HepG2 (cell line): ENCODE measurements around the gene DPF1. TPM values are rescaled to one million over a fixed set of nuclear protein-coding genes. Genes with fewer than 3 reads are reported as not detected.

Source experiments
- CBX5 ChIP-seq: sonication (generic); formaldehyde crosslinking; IDR thresholded peaks from 2 replicates; pipeline ENCODE4 v1.4.0; 2020; ENCODE audit warnings: missing genetic modification reagents, borderline replicate concordance
- GLI4 ChIP-seq: sonication (generic); formaldehyde crosslinking; IDR thresholded peaks from 2 replicates; pipeline ENCODE4 v1.5.1; 2020; ENCODE audit warnings: missing genetic modification reagents, mild to moderate bottlenecking, moderate library complexity, borderline replicate concordance
- HHEX ChIP-seq: IDR thresholded peaks from 2 replicates; pipeline ENCODE4 v1.6.1; 2016; ENCODE audit warnings: control low read depth
- KDM1A ChIP-seq: IDR thresholded peaks from 2 replicates; pipeline ENCODE4 v1.6.1; 2016; ENCODE audit warnings: missing compliant biosample characterization
- MAFK ChIP-seq, 2 experiments: IDR thresholded peaks in 1 of 2; conservative IDR thresholded peaks in 1 of 2; 2 replicates each; pipeline ENCODE4 v1.6.1; 2011; ENCODE audit warnings: improper control_type of control experiment in 2 of 2, low read length in 2 of 2
- PCBP2 ChIP-seq: fragments of 200-400 bp; formaldehyde crosslinking; optimal IDR thresholded peaks from 2 replicates; pipeline ENCODE3; 2018; ENCODE audit warnings: low read length, low read depth; ENCODE audit not compliant: poor library complexity, severe bottlenecking
- RAD51 ChIP-seq: fragments of 450-650 bp; IDR thresholded peaks from 2 replicates; pipeline ENCODE4 v1.6.1; 2016; ENCODE audit warnings: borderline replicate concordance
- RARA ChIP-seq: IDR thresholded peaks from 2 replicates; pipeline ENCODE4 v1.6.1; 2016; ENCODE audit warnings: missing genetic modification reagents, missing compliant biosample characterization
- RFX1 ChIP-seq: fragments of 450-650 bp; IDR thresholded peaks from 2 replicates; pipeline ENCODE4 v1.6.1; 2017
- RXRB ChIP-seq: IDR thresholded peaks from 2 replicates; pipeline ENCODE4 v1.6.1; 2016; ENCODE audit warnings: borderline replicate concordance, missing genetic modification reagents, missing compliant biosample characterization
- SKI ChIP-seq: fragments of 450-650 bp; IDR thresholded peaks from one replicate; pipeline ENCODE4 v1.6.1; 2018; ENCODE audit warnings: mild to moderate bottlenecking; ENCODE audit not compliant: partially characterized antibody
- SMAD1 ChIP-seq: sonication (generic); formaldehyde crosslinking; IDR thresholded peaks from 2 replicates; pipeline ENCODE4 v1.4.0; 2020; ENCODE audit warnings: missing genetic modification reagents, low read depth, mild to moderate bottlenecking, borderline replicate concordance
- SP4 ChIP-seq: sonication (generic); formaldehyde crosslinking; IDR thresholded peaks from 2 replicates; pipeline ENCODE4 v1.8.1; 2023; ENCODE audit warnings: mild to moderate bottlenecking, missing genetic modification reagents
- TOPORS ChIP-seq: sonication (generic); formaldehyde crosslinking; IDR thresholded peaks from 2 replicates; pipeline ENCODE4 v1.8.0; 2023; ENCODE audit warnings: mild to moderate bottlenecking, missing genetic modification reagents
- ZMYM4 ChIP-seq: sonication (generic); formaldehyde crosslinking; IDR thresholded peaks from 2 replicates; pipeline ENCODE4 v1.8.1; 2023; ENCODE audit warnings: mild to moderate bottlenecking, missing genetic modification reagents
- ZNF10 ChIP-seq: sonication (generic); formaldehyde crosslinking; IDR thresholded peaks from 2 replicates; pipeline ENCODE4 v1.4.0; 2020; ENCODE audit warnings: mild to moderate bottlenecking, low read depth, missing genetic modification reagents, borderline replicate concordance
- ZNF207 ChIP-seq: fragments of 450-650 bp; IDR thresholded peaks from 2 replicates; pipeline ENCODE4 v1.6.1; 2016; ENCODE audit warnings: antibody characterized with exemption, borderline replicate concordance
- ZNF253 ChIP-seq: sonication (generic); formaldehyde crosslinking; IDR thresholded peaks from 2 replicates; pipeline ENCODE4 v1.8.0; 2022; ENCODE audit warnings: mild to moderate bottlenecking, missing genetic modification reagents, borderline replicate concordance
- ZNF446 ChIP-seq: sonication (generic); formaldehyde crosslinking; IDR thresholded peaks from 2 replicates; pipeline ENCODE4 v1.5.0; 2020; ENCODE audit warnings: mild to moderate bottlenecking, missing genetic modification reagents
- ZNF879 ChIP-seq: sonication (generic); formaldehyde crosslinking; IDR thresholded peaks from 2 replicates; pipeline ENCODE4 v1.8.1; 2023; ENCODE audit warnings: missing genetic modification reagents
- polyA plus RNA-seq, 8 experiments: library from polyadenylated mRNA; depleted of rRNA in 3 of 8; stranded (reverse) in 7 of 8; unstranded in 1 of 8; fragments of >200 nt; fragmentation: Illumina TruSeq in 4 of 8; extraction: Trizol in 4 of 8; gene quantifications; 2 replicates each; pipeline versions ENCODE4 v1.2.1 to v1.2.3, GENCODE V29; 2011 to 2016; ENCODE audit warnings: low read depth in 4 of 8, missing spikeins in 1 of 8, mixed read lengths in 1 of 8; ENCODE audit not compliant: insufficient read depth in 1 of 8
- total RNA-seq, 5 experiments: library from RNA; depleted of rRNA; stranded (reverse); fragments of >200 nt; fragmentation: Illumina TruSeq; extraction: Trizol; gene quantifications; 2 replicates each; pipeline ENCODE4 v1.2.3, GENCODE V29; 2016; ENCODE audit warnings: low read depth in 1 of 5
- TF ChIP-seq, protein P1 (sequence below): sonication (generic); formaldehyde crosslinking; IDR thresholded peaks from 2 replicates; pipeline ENCODE4 v1.5.0; 2020; ENCODE audit warnings: mild to moderate bottlenecking, missing genetic modification reagents
- TF ChIP-seq, protein P2 (sequence below): sonication (generic); formaldehyde crosslinking; IDR thresholded peaks from 2 replicates; pipeline ENCODE4 v1.4.0; 2020; ENCODE audit warnings: missing genetic modification reagents
- TF ChIP-seq, protein P3 (sequence below): IDR thresholded peaks from 2 replicates; pipeline ENCODE4 v1.6.1; 2018; ENCODE audit warnings: missing genetic modification reagents
- TF ChIP-seq, protein P4 (sequence below): sonication (generic); formaldehyde crosslinking; IDR thresholded peaks from 2 replicates; pipeline ENCODE4 v1.5.0; 2020; ENCODE audit warnings: mild to moderate bottlenecking, missing genetic modification reagents, moderate library complexity

DPF1 gene
- total and polyA plus RNA-seq, 2 of the 13 experiments (the other 11 are each of a cell fraction or from before 2014, with no cell fraction given) = 1.0 to 3.2 TPM

DNA sequence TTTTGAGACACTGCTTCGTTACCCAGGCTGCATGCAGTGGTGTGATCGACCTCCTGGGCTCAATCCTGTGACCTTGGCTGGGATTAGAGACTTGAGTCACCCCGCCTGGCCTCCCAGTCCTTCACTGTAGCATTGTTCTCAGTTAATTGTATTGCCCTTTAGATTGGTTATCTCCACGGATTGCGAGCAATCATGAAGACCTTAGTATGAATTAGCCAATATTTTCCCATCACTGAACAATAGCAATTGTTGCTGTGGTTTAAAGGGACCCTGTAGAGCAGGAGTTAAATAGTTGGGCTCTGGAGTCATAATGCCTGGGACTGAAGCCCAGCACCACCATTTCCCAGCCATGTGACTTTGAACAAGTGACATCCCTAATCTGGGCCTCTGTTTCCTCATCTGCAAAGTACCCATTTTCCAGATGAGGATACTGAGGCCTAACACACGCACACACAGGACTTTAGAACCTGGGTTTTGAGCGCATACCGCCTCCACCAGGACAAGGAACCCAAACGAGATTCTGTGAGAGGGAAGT, 23.8 kb upstream of the DPF1 start (continued):
- TF ChIP-seq CBX5 (CRISPR knock-in tag) = no peak
- no peak for TF ChIP-seq ZNF207
- TF ChIP-seq ZNF879 (CRISPR knock-in tag) = no peak
- TF ChIP-seq SMAD1 (CRISPR knock-in tag) = no peak
- TF ChIP-seq SP4 (CRISPR knock-in tag) = no peak
- TF ChIP-seq, protein P1, sequence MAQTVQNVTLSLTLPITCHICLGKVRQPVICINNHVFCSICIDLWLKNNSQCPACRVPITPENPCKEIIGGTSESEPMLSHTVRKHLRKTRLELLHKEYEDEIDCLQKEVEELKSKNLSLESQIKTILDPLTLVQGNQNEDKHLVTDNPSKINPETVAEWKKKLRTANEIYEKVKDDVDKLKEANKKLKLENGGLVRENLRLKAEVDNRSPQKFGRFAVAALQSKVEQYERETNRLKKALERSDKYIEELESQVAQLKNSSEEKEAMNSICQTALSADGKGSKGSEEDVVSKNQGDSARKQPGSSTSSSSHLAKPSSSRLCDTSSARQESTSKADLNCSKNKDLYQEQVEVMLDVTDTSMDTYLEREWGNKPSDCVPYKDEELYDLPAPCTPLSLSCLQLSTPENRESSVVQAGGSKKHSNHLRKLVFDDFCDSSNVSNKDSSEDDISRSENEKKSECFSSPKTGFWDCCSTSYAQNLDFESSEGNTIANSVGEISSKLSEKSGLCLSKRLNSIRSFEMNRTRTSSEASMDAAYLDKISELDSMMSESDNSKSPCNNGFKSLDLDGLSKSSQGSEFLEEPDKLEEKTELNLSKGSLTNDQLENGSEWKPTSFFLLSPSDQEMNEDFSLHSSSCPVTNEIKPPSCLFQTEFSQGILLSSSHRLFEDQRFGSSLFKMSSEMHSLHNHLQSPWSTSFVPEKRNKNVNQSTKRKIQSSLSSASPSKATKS (CRISPR knock-in tag) = no peak
- TF ChIP-seq, protein P2, sequence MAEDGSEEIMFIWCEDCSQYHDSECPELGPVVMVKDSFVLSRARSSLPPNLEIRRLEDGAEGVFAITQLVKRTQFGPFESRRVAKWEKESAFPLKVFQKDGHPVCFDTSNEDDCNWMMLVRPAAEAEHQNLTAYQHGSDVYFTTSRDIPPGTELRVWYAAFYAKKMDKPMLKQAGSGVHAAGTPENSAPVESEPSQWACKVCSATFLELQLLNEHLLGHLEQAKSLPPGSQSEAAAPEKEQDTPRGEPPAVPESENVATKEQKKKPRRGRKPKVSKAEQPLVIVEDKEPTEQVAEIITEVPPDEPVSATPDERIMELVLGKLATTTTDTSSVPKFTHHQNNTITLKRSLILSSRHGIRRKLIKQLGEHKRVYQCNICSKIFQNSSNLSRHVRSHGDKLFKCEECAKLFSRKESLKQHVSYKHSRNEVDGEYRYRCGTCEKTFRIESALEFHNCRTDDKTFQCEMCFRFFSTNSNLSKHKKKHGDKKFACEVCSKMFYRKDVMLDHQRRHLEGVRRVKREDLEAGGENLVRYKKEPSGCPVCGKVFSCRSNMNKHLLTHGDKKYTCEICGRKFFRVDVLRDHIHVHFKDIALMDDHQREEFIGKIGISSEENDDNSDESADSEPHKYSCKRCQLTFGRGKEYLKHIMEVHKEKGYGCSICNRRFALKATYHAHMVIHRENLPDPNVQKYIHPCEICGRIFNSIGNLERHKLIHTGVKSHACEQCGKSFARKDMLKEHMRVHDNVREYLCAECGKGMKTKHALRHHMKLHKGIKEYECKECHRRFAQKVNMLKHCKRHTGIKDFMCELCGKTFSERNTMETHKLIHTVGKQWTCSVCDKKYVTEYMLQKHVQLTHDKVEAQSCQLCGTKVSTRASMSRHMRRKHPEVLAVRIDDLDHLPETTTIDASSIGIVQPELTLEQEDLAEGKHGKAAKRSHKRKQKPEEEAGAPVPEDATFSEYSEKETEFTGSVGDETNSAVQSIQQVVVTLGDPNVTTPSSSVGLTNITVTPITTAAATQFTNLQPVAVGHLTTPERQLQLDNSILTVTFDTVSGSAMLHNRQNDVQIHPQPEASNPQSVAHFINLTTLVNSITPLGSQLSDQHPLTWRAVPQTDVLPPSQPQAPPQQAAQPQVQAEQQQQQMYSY (CRISPR knock-in tag) = no peak
- TF ChIP-seq ZMYM4 = no peak
- peak; percentile 47 for TF ChIP-seq RARA
- TF ChIP-seq, protein P3, sequence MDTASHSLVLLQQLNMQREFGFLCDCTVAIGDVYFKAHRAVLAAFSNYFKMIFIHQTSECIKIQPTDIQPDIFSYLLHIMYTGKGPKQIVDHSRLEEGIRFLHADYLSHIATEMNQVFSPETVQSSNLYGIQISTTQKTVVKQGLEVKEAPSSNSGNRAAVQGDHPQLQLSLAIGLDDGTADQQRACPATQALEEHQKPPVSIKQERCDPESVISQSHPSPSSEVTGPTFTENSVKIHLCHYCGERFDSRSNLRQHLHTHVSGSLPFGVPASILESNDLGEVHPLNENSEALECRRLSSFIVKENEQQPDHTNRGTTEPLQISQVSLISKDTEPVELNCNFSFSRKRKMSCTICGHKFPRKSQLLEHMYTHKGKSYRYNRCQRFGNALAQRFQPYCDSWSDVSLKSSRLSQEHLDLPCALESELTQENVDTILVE (CRISPR knock-in tag) = no peak
- TF ChIP-seq ZNF253 = no peak
- TF ChIP-seq SKI = no peak
- TF ChIP-seq HHEX (CRISPR knock-in tag) = peak; percentile 95
- TF ChIP-seq PCBP2 = no peak
- TF ChIP-seq RXRB (CRISPR knock-in tag) = peak; percentile 31; the same call in 1 of the 2 replicates
- TF ChIP-seq RAD51 = no peak
- no peak for TF ChIP-seq TOPORS (CRISPR knock-in tag)
- TF ChIP-seq MAFK (conservative IDR thresholded peaks at IDR 0.05 in 1 of 2, IDR thresholded peaks at IDR 0.05 in 1 of 2; ENCODE audit: low read length in 2 of 2) = no peak
- no peak for TF ChIP-seq ZNF10
- TF ChIP-seq GLI4 (CRISPR knock-in tag) = no peak
- TF ChIP-seq, protein P4, sequence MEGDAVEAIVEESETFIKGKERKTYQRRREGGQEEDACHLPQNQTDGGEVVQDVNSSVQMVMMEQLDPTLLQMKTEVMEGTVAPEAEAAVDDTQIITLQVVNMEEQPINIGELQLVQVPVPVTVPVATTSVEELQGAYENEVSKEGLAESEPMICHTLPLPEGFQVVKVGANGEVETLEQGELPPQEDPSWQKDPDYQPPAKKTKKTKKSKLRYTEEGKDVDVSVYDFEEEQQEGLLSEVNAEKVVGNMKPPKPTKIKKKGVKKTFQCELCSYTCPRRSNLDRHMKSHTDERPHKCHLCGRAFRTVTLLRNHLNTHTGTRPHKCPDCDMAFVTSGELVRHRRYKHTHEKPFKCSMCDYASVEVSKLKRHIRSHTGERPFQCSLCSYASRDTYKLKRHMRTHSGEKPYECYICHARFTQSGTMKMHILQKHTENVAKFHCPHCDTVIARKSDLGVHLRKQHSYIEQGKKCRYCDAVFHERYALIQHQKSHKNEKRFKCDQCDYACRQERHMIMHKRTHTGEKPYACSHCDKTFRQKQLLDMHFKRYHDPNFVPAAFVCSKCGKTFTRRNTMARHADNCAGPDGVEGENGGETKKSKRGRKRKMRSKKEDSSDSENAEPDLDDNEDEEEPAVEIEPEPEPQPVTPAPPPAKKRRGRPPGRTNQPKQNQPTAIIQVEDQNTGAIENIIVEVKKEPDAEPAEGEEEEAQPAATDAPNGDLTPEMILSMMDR (CRISPR knock-in tag) = no peak
- no peak for TF ChIP-seq RFX1
- no peak for TF ChIP-seq ZNF446 (CRISPR knock-in tag)
- TF ChIP-seq KDM1A = peak; percentile 95
